Measurements from ENCODE around the gene KIRREL3. TPM values are rescaled to one million over a fixed set of nuclear protein-coding genes. Genes with fewer than 3 reads are reported as not detected.

KIRREL3 gene
- total and polyA plus RNA-seq, 2 of the 8 experiments (the other 6 are each of a cell fraction or from before 2014, with no cell fraction given) = 0.29 to 0.32 TPM

DNA sequence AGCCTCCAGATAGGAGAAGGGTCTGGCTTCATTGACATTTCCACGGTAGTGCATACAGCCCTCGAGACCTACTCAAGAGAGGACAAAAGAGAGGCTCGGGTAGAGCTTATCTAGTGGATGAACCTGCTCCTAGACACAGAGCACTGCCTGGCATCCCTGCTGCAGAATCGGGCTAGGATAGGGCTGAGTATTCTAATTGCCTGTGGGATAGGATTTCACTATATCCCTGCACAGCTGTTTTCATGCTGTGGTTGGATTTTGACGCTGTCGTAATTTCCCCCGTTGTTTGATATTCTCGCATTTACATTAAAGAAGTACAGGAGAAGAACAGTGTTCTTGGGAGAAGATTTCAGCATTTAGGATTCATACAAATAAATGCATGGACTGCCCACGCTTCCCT lies 107.8 kb downstream of the KIRREL3 start:
- Histone ChIP-seq H3K4ac (replicated peaks; ENCODE audit: insufficient read length, low read depth, low read length) (no peak overlapping the region), H3K56ac (replicated peaks; ENCODE audit: insufficient read length, low read depth, low read length) (no peak overlapping the region), H3K27me3 (replicated peaks in 1 of 4; ENCODE audit: control insufficient read depth in 3 of 4, extremely low read depth in 1 of 4, insufficient read depth in 3 of 4, low read length in 3 of 4) (no peaks in the 10 kb centered on the region), H3K27ac (ENCODE audit: low read depth, low read length) (no peak overlapping the region), H3K4me2 (ENCODE audit: insufficient read depth in 1 of 2, low read depth in 2 of 2, low read length in 2 of 2) (no peak overlapping the region), H3K23ac (ENCODE audit: insufficient read length) (no peak overlapping the region), H4K91ac (replicated peaks; ENCODE audit: insufficient read length, low read length) (no peak overlapping the region), H2BK15ac (ENCODE audit: low read length) (no peak overlapping the region), H3K79me1 (ENCODE audit: low read depth, low read length) (no peaks in the 10 kb centered on the region; the same call in 1 of the 2 replicates), H3K9ac (replicated peaks in 1 of 4; ENCODE audit: extremely low read depth in 1 of 4, low read depth in 3 of 4, low read length in 3 of 4) (no peak overlapping the region), H2BK5ac (ENCODE audit: low read depth, low read length) (no peak overlapping the region), H4K8ac (ENCODE audit: extremely low read depth, insufficient read depth, low read length) (no peak overlapping the region), H3K14ac (ENCODE audit: insufficient read length) (no peak overlapping the region), H4K5ac (ENCODE audit: insufficient read length, low read depth, low read length) (no peak overlapping the region), H4K20me1 (replicated peaks in 1 of 2; ENCODE audit: control insufficient read depth in 1 of 2, insufficient read depth in 2 of 2, low read length in 2 of 2) (peaks cover 0 to 1% of the 10 kb centered on the region in 2 experiments), H3K36me3 (ENCODE audit: control insufficient read depth in 2 of 4, insufficient read depth in 4 of 4, low read length in 3 of 4) (no peaks in the 10 kb centered on the region), H3K23me2 (ENCODE audit: low read depth, low read length) (no peaks in the 10 kb centered on the region), H2AFZ (ENCODE audit: low read length) (no peak overlapping the region), H3K4me3 (ENCODE audit: extremely low read depth in 1 of 4, insufficient read depth in 2 of 4, low read depth in 3 of 4, low read length in 4 of 4) (no peak overlapping the region), H2BK12ac (ENCODE audit: low read depth, low read length) (no peak overlapping the region), H3K9me3 (ENCODE audit: insufficient read depth in 2 of 2, low read depth in 1 of 2, low read length in 1 of 2) (peaks cover 0 to 6% of the 10 kb centered on the region in 2 experiments; a peak in 1 of 4 replicates), H2BK20ac (ENCODE audit: low read length) (0 out of 2 replicates have a peak overlapping the region, but pooled peaks have one; percentile 55), H2BK120ac (replicated peaks; ENCODE audit: low read depth, low read length) (no peak overlapping the region), H3K18ac (ENCODE audit: extremely low read depth, low read length) (no peak overlapping the region), H3K4me1 (replicated peaks in 1 of 4; ENCODE audit: control insufficient read depth in 3 of 4, insufficient read depth in 4 of 4, low read length in 3 of 4) (peaks cover 4 to 12% (median 9%) of the 10 kb centered on the region in 4 experiments; a peak in 6 of 7 replicates), H3K79me2 (ENCODE audit: control insufficient read depth in 1 of 2, insufficient read depth in 2 of 2, low read length in 2 of 2) (no peaks in the 10 kb centered on the region), H2AK5ac (ENCODE audit: low read depth, low read length) (no peak overlapping the region)
- ChIA-PET POLR2A (ENCODE audit: partially characterized antibody) (no interaction called here), CTCF (ENCODE audit: partially characterized antibody) (interaction anchor here (1.0 to 3.9 kb wide), 10 partner anchors 10 to 182 kb away, joined by 3 to 14 read pairs (median 3); no protein-coding TSS in a partner anchor)
- WGBS, 2 experiments (ENCODE audit: extremely low coverage in 1 of 2, insufficient coverage in 1 of 2, insufficient read length in 1 of 2, insufficient replicate concordance in 2 of 2, low coverage in 1 of 2, low lambda C conversion rate in 2 of 2, missing lambda C conversion rate in 1 of 2) = 85% methylated on average over 9 of the region's 9 CpGs; no CpG with 5 or more reads in 1 of the 2 experiments
- DNase-seq (ENCODE audit: low read depth in 1 of 2, low spot score in 2 of 2) (no peak), FAIRE-seq (no peak)
- TF ChIP-seq, protein P1, sequence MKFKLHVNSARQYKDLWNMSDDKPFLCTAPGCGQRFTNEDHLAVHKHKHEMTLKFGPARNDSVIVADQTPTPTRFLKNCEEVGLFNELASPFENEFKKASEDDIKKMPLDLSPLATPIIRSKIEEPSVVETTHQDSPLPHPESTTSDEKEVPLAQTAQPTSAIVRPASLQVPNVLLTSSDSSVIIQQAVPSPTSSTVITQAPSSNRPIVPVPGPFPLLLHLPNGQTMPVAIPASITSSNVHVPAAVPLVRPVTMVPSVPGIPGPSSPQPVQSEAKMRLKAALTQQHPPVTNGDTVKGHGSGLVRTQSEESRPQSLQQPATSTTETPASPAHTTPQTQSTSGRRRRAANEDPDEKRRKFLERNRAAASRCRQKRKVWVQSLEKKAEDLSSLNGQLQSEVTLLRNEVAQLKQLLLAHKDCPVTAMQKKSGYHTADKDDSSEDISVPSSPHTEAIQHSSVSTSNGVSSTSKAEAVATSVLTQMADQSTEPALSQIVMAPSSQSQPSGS (IDR thresholded peaks at IDR 0.05; ENCODE audit: low read length) = no peak
- no peak for TF ChIP-seq SP4 (IDR thresholded peaks at IDR 0.05; ENCODE audit: low read length)

Measured in H1 (cell line).